ENCODE results near the gene CYP11A1. TPM values are rescaled to one million over a fixed set of nuclear protein-coding genes. Genes with fewer than 3 reads are reported as not detected.

The CYP11A1 gene
- total RNA-seq, 1 donor from 2014 or later = 0.82 TPM

GRCh38 chr15:74374648-74375302 lies 7.3 kb upstream of the CYP11A1 start:
- H3K36me3 Mint-ChIP-seq (ENCODE audit: low read depth, unreplicated experiment) = no peaks in the 10 kb centered on the region
- no peak for TF ChIP-seq CTCF (IDR thresholded peaks at IDR 0.05; ENCODE audit: unreplicated experiment)
- no peaks in the 10 kb centered on the region for H3K9me3 Mint-ChIP-seq (ENCODE audit: unreplicated experiment)
- H3K4me3 Mint-ChIP-seq (ENCODE audit: unreplicated experiment) = peak overlapping the region; percentile 52
- H3K27ac Mint-ChIP-seq (ENCODE audit: unreplicated experiment) = no peak overlapping the region
- H3K4me1 Mint-ChIP-seq (ENCODE audit: unreplicated experiment) = peaks cover 28% of the 10 kb centered on the region
- H3K27me3 Mint-ChIP-seq (ENCODE audit: unreplicated experiment) = peaks cover 7% of the 10 kb centered on the region
- DNase-seq (ENCODE audit: low spot score) = no peak

GRCh38 chr15:74373731-74374647 lies 6.5 kb upstream of the CYP11A1 start:
- H3K4me1 Mint-ChIP-seq (ENCODE audit: unreplicated experiment) = peaks cover 24% of the 10 kb centered on the region
- H3K36me3 Mint-ChIP-seq (ENCODE audit: low read depth, unreplicated experiment) = no peaks in the 10 kb centered on the region
- no peak overlapping the region for H3K27ac Mint-ChIP-seq (ENCODE audit: unreplicated experiment)
- H3K9me3 Mint-ChIP-seq (ENCODE audit: unreplicated experiment) = no peaks in the 10 kb centered on the region
- peak; percentile 94 for DNase-seq (ENCODE audit: low spot score)
- H3K4me3 Mint-ChIP-seq (ENCODE audit: unreplicated experiment) = peak overlapping the region; percentile 77
- TF ChIP-seq CTCF (IDR thresholded peaks at IDR 0.05; ENCODE audit: unreplicated experiment) = peak; percentile 70
- peaks cover 7% of the 10 kb centered on the region for H3K27me3 Mint-ChIP-seq (ENCODE audit: unreplicated experiment)

GRCh38 chr15:74373056-74373650 lies 5.7 kb upstream of the CYP11A1 start:
- H3K27me3 Mint-ChIP-seq (ENCODE audit: unreplicated experiment) = peaks cover 7% of the 10 kb centered on the region
- TF ChIP-seq CTCF (IDR thresholded peaks at IDR 0.05; ENCODE audit: unreplicated experiment) = no peak
- H3K9me3 Mint-ChIP-seq (ENCODE audit: unreplicated experiment) = no peaks in the 10 kb centered on the region
- DNase-seq (ENCODE audit: low spot score) = no peak
- peak overlapping the region; percentile 61 for H3K27ac Mint-ChIP-seq (ENCODE audit: unreplicated experiment)
- peaks cover 20% of the 10 kb centered on the region for H3K4me1 Mint-ChIP-seq (ENCODE audit: unreplicated experiment)
- H3K36me3 Mint-ChIP-seq (ENCODE audit: low read depth, unreplicated experiment) = no peaks in the 10 kb centered on the region
- H3K4me3 Mint-ChIP-seq (ENCODE audit: unreplicated experiment) = peak overlapping the region; percentile 71

GRCh38 chr15:74370471-74370870 lies 3.0 kb upstream of the CYP11A1 start:
- H3K4me3 Mint-ChIP-seq (ENCODE audit: unreplicated experiment) = no peak overlapping the region
- H3K27ac Mint-ChIP-seq (ENCODE audit: unreplicated experiment) = no peak overlapping the region
- H3K27me3 Mint-ChIP-seq (ENCODE audit: unreplicated experiment) = peaks cover 10% of the 10 kb centered on the region
- DNase-seq (ENCODE audit: low spot score) = no peak
- peaks cover 18% of the 10 kb centered on the region for H3K4me1 Mint-ChIP-seq (ENCODE audit: unreplicated experiment)
- TF ChIP-seq CTCF (IDR thresholded peaks at IDR 0.05; ENCODE audit: unreplicated experiment) = no peak
- H3K36me3 Mint-ChIP-seq (ENCODE audit: low read depth, unreplicated experiment) = no peaks in the 10 kb centered on the region
- H3K9me3 Mint-ChIP-seq (ENCODE audit: unreplicated experiment) = no peaks in the 10 kb centered on the region
